ENCODE measurements around the gene ATP5PB.

DNA sequence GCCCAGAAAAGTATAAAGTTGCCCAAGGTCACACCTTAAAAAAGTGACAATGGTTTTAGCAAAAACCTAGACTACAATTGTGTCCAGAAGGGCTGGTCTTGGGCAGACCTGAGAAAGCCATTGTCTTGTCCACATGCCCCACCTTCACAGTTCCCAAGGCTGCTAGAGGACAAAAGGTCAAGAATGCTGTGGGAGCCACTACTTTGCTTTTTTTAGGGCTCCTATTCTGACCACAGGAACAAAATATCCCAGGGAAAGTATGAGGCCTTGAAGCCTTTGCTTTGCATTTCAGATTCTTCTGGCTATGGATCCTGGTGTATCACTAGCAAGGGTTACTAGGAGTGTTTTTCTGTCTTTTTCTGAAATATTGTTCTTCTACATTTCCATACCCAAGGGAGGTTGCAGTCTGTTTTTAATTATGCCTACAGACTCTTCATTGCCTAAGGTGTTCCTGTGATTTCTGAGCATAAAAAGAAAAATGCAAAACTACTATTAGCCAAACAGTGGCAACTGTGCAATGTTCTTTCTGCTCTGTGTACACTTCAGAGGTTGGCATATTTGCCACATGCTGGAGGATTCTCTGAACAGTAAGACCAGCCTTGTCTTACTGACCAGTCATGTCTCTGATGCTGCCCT, 35.2 kb downstream of the ATP5PB start:
- TF ChIP-seq, protein P1, sequence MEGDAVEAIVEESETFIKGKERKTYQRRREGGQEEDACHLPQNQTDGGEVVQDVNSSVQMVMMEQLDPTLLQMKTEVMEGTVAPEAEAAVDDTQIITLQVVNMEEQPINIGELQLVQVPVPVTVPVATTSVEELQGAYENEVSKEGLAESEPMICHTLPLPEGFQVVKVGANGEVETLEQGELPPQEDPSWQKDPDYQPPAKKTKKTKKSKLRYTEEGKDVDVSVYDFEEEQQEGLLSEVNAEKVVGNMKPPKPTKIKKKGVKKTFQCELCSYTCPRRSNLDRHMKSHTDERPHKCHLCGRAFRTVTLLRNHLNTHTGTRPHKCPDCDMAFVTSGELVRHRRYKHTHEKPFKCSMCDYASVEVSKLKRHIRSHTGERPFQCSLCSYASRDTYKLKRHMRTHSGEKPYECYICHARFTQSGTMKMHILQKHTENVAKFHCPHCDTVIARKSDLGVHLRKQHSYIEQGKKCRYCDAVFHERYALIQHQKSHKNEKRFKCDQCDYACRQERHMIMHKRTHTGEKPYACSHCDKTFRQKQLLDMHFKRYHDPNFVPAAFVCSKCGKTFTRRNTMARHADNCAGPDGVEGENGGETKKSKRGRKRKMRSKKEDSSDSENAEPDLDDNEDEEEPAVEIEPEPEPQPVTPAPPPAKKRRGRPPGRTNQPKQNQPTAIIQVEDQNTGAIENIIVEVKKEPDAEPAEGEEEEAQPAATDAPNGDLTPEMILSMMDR (conservative IDR thresholded peaks at IDR 0.05; ENCODE audit: low read length): no peak
- no peak for TF ChIP-seq EZH2phosphoT487 (IDR thresholded peaks at IDR 0.05; ENCODE audit: borderline replicate concordance, low read depth, low read length)
